Esophagus squamous epithelium (tissue), 4 donors: ENCODE data around the gene SPEF2.

ENCODE experiments used
- CTCF ChIP-seq, 6 experiments: fragments of 450-650 bp in 4 of 6; fragments of 200-600 bp in 2 of 6; sonication (generic) in 2 of 6; IDR thresholded peaks; one replicate each; pipeline ENCODE4 v1.5.1; 2016 to 2019; ENCODE audit warnings: antibody characterized with exemption in 6 of 6, mild to moderate bottlenecking in 4 of 6, moderate library complexity in 4 of 6
- POLR2A ChIP-seq, 4 donors: fragments of 450-650 bp; IDR thresholded peaks; one replicate each; pipeline ENCODE4 v1.6.1; 2017; ENCODE audit warnings: antibody characterized with exemption in 4 of 4, mild to moderate bottlenecking in 4 of 4, moderate library complexity in 3 of 4

- no peak for TF ChIP-seq CTCF (IDR thresholded peaks at IDR 0.05)
- no peak for TF ChIP-seq POLR2A (IDR thresholded peaks at IDR 0.05)
Measured at GRCh38 chr5:35679357-35679756, 61.7 kb downstream of the SPEF2 start.
